Stimulated activated CD4-positive, alpha-beta T cell treated with anti-CD3 and anti-CD28 coated beads, Interleukin-4, amount 100 ng/mL, for 48 hours (primary cell): ENCODE results near the gene SRPK3.

Experiments
- DNase-seq, 2 donors: peaks; one replicate each; pipeline ENCODE4 v3.0.0-alpha.2; 2020; ENCODE audit warnings: low read depth in 2 of 2

Gene SRPK3

DNA sequence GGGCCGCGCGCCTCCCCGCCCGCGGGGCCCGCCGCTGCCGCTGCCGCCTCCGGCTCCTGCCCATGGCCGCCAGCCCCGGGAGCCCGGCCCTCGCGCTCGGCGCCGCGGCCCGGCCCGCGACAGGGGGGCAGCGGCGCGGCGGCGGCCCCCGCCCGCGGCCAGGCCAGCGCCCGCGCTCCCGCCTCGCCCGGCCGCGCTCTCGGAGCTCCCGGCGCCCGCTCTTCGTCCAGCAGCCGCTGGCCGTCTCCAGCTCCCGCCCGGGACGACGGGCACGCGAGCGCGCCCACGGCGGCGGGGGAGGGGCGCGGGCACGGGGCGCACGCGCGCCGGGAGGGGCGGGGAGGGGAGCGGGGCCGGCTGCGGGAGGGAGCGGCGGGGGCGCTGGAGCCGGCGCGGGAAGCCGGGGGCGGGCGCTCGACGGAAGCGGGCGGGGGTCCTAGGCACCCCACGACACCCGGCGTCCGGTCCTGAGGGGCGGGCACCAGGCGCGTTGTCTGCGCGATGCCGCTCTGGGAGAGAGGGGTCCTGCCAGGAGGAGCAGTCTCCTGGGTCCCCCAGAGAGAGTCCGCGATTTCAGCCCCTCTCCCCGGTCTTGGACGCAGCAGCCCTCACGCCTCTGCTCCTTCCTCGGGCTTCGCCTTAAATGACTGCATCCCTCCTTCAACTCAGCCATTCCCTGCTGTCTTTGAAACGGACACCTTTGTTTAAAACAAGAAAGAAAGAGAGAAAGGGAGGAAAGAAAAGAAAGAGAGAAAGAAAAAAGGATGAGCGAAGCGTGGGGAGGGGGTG is 50.0 kb downstream of the SRPK3 start:
- DNase-seq, result no peak

DNA sequence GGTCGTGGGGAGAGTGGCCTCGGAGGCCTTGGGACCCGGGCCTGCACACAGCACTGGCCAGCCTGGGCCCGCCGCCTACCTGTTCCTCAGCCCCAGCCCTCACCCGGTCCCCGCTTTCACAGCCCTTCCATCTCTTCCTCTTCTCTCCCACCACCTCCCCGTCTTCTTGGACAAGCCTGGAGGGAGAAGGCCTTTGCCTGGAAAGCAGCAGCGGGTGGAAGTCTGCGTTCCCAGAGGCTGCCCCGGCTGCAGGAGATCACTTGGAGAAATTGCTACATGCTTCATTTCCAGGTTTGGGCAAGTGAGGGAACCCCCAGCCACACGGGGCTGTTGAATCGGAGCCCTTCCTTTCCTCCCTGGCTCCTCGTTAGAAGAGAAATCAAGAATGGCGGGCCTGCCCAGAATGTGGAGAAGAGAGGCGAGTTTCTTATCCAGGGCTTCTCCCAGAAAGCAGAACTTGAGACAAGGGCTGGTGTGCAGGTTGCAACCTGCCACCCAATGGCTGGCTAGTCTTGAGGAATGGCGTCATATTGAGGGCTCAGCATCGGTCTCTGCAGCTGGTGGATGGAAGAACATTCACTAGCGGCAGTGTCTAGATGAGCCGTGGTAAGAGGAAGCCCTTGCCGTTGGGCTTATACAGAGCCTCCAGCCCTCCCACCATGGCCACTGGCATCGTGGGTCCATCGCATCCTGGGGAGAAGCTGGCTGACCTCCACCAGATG is 50.7 kb downstream of the SRPK3 start:
- no peak for DNase-seq

DNA sequence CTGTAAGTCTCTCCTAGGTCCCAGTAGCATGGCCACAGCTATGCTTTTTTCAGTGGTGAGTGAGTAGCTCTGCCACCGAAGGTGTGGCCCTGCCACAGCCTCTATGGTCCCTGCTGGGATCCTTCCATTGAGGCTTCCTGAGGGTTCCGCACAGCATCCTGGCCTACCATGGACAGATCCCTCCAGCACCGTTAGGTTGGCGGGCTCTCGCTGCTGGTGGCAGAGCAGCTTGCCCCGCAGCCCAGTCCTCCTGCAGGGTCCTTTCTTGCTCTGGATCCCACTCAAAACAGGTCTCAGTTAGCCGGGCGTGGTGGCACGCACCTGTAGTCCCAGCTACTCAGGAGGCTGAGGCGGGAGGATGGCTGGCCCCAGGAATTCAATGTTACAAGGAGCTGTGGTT is 51.9 kb downstream of the SRPK3 start:
- DNase-seq, result no peak
